OCI-LY1 (cell line): Measurements from ENCODE around the gene RARRES2.
A peak's percentile ranks its signal among the peaks of the same experiment; 100 is the strongest.

ENCODE experiments used
- H2AFZ ChIP-seq: fragments of 200-600 bp; sonication (generic), shearing (Covaris generic); 2 replicates; pipeline ENCODE4 v1.6.0; 2014; ENCODE audit warnings: antibody characterized with exemption, mild to moderate bottlenecking, low read length
- H3F3A ChIP-seq: fragments of 200-600 bp; sonication (generic), shearing (Covaris generic); 2 replicates; pipeline ENCODE4 v1.6.0; 2014; ENCODE audit warnings: mild to moderate bottlenecking, antibody characterized with exemption, low read length, moderate library complexity; ENCODE audit not compliant: insufficient read depth
- H3K27ac ChIP-seq: fragments of 200-600 bp; sonication (generic); 2 replicates; pipeline ENCODE4 v1.5.1; 2014; ENCODE audit warnings: low read length, mixed run types, mild to moderate bottlenecking, low read depth; ENCODE audit not compliant: poor library complexity, severe bottlenecking
- H3K27me3 ChIP-seq: fragments of 200-600 bp; sonication (generic); 2 replicates; pipeline ENCODE4 v1.6.0; 2014; ENCODE audit warnings: antibody characterized with exemption, mild to moderate bottlenecking, low read length, moderate library complexity; ENCODE audit not compliant: insufficient read depth
- H3K36me3 ChIP-seq: fragments of 200-600 bp; sonication (generic); 2 replicates; pipeline ENCODE4 v1.6.1; 2014; ENCODE audit warnings: mild to moderate bottlenecking, antibody characterized with exemption, low read length, moderate library complexity, mixed read lengths; ENCODE audit not compliant: insufficient read depth
- H3K4me1 ChIP-seq: fragments of 200-600 bp; sonication (generic); 2 replicates; pipeline ENCODE4 v1.5.1; 2014; ENCODE audit warnings: mild to moderate bottlenecking, low read length, moderate library complexity; ENCODE audit not compliant: insufficient read depth, severe bottlenecking
- H3K4me2 ChIP-seq: fragments of 200-600 bp; sonication (generic), shearing (Covaris generic); 2 replicates; pipeline ENCODE4 v1.6.1; 2014; ENCODE audit warnings: low read length
- H3K4me3 ChIP-seq: fragments of 200-600 bp; sonication (generic); 2 replicates; pipeline ENCODE4 v1.5.1; 2014; ENCODE audit warnings: low read length, low read depth, mild to moderate bottlenecking, mixed read lengths; ENCODE audit not compliant: poor library complexity, severe bottlenecking
- H3K79me2 ChIP-seq: fragments of 200-600 bp; shearing (Covaris generic); 2 replicates; pipeline ENCODE4 v1.6.1; 2016; ENCODE audit warnings: mixed run types, low read length, mixed read lengths; ENCODE audit not compliant: insufficient read depth
- H3K9ac ChIP-seq: fragments of 200-600 bp; sonication (generic), shearing (Covaris generic); 2 replicates; pipeline ENCODE4 v1.6.1; 2014; ENCODE audit warnings: mild to moderate bottlenecking, low read length, mixed read lengths
- H3K9me2 ChIP-seq: fragments of 200-600 bp; sonication (generic), shearing (Covaris generic); 2 replicates; pipeline ENCODE4 v1.6.1; 2014; ENCODE audit warnings: low read depth, mild to moderate bottlenecking, low read length, mixed read lengths
- H3K9me3 ChIP-seq: fragments of 200-600 bp; shearing (Covaris generic); 2 replicates; pipeline ENCODE4 v1.6.1; 2014; ENCODE audit warnings: low read length, mixed read lengths
- H4K20me1 ChIP-seq: fragments of 200-600 bp; sonication (generic), shearing (Covaris generic); 2 replicates; pipeline ENCODE4 v1.6.0; 2016; ENCODE audit warnings: mild to moderate bottlenecking, low read length; ENCODE audit not compliant: insufficient read depth
- CTCF ChIP-seq: fragments of 200-600 bp; sonication (generic), shearing (Covaris generic); IDR thresholded peaks from 2 replicates; pipeline ENCODE4 v1.5.1; 2017; ENCODE audit warnings: mild to moderate bottlenecking, antibody characterized with exemption, low read length, moderate library complexity, mixed read lengths
- EZH2 ChIP-seq: fragments of 200-600 bp; sonication (generic), shearing (Covaris generic); IDR thresholded peaks from 2 replicates; pipeline ENCODE4 v1.8.0; 2017; ENCODE audit warnings: borderline replicate concordance, mixed run types, mild to moderate bottlenecking, antibody characterized with exemption, low read length, moderate library complexity, mixed read lengths

RARRES2 gene

GRCh38 chr7:150384406-150385301 is 43.2 kb upstream of the RARRES2 start:
- Histone ChIP-seq H3K9me3 (no peaks in the 10 kb centered on the region), H3K4me3 (no peak overlapping the region), H3K9ac (no peak overlapping the region), H3K4me1 (peaks cover 48% of the 10 kb centered on the region), H3K27ac (no peak overlapping the region), H3F3A (no peaks in the 10 kb centered on the region), H2AFZ (no peak overlapping the region), H4K20me1 (no peaks in the 10 kb centered on the region), H3K79me2 (no peaks in the 10 kb centered on the region), H3K4me2 (no peak overlapping the region), H3K9me2 (no peaks in the 10 kb centered on the region), H3K36me3 (no peaks in the 10 kb centered on the region), H3K27me3 (no peaks in the 10 kb centered on the region)
- TF ChIP-seq CTCF: no peak
- no peak for TF ChIP-seq EZH2

- no peaks in the 10 kb centered on the region for H3K9me3 ChIP-seq
- H2AFZ ChIP-seq: no peak overlapping the region
- no peaks in the 10 kb centered on the region for H3K9me2 ChIP-seq
- no peaks in the 10 kb centered on the region for H3F3A ChIP-seq
- H3K27ac ChIP-seq: peak overlapping the region; percentile 70
- TF ChIP-seq CTCF (no peak), EZH2 (no peak)
- no peaks in the 10 kb centered on the region for H3K36me3 ChIP-seq
- no peak overlapping the region; the same call in 1 of the 2 replicates for H3K4me2 ChIP-seq
- H4K20me1 ChIP-seq: no peaks in the 10 kb centered on the region
- H3K4me3 ChIP-seq: no peak overlapping the region
- H3K79me2 ChIP-seq: no peaks in the 10 kb centered on the region
- peaks cover 50% of the 10 kb centered on the region for H3K4me1 ChIP-seq
- no peak overlapping the region; the same call in 1 of the 2 replicates for H3K9ac ChIP-seq
- no peaks in the 10 kb centered on the region for H3K27me3 ChIP-seq
Measured at GRCh38 chr7:150383710-150384397, 42.4 kb upstream of the RARRES2 start.

DNA sequence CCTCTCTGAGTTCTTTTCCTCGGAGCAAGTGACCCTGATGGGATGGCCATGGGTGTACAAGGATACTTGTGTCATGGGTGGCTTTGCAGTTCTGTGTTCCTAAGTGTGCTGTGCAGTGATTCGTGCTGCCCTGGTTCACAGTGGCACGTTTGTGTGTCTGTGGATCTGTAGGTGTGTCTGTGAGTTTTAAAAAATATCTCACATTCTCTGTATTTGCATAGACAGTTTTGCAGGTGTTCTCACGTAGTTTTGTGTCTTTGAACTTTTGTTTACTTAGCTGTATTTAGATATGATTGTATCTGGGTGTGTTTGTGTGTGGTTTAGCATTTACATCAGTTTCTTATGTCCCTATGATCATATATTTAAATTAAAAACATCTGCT is 41.4 kb upstream of the RARRES2 start:
- Histone ChIP-seq H3K4me3 (peak overlapping the region; percentile 4), H3K27ac (peak overlapping the region; percentile 70), H3K4me1 (peaks cover 59% of the 10 kb centered on the region), H3K27me3 (no peaks in the 10 kb centered on the region), H3K9ac (peak overlapping the region; percentile 11; the same call in 1 of the 2 replicates), H2AFZ (no peak overlapping the region), H3K36me3 (no peaks in the 10 kb centered on the region), H3K4me2 (peak overlapping the region; percentile 44), H3K9me3 (no peaks in the 10 kb centered on the region), H4K20me1 (no peaks in the 10 kb centered on the region), H3F3A (0 out of 2 replicates have a peak, but pooled peaks cover 2% of the 10 kb centered on the region), H3K79me2 (no peaks in the 10 kb centered on the region), H3K9me2 (no peaks in the 10 kb centered on the region)
- TF ChIP-seq EZH2: no peak
- no peak for TF ChIP-seq CTCF
